ENCODE results near the gene PLA2G2A.
"Not testable (repeated sequence)": the region's sequence is repeated elsewhere in the genome, so short reads cannot be mapped to it uniquely, and the experiment has no call there.

PLA2G2A gene

GRCh38 chr1:19979494-19979977 is at the start of gene PLA2G2A:
Gene PLA2G2A, minus strand, starts transcription at chr1:19979618. Its CDS starts 845 bp downstream, at chr1:19978773.
- no peak for DNase-seq

DNA sequence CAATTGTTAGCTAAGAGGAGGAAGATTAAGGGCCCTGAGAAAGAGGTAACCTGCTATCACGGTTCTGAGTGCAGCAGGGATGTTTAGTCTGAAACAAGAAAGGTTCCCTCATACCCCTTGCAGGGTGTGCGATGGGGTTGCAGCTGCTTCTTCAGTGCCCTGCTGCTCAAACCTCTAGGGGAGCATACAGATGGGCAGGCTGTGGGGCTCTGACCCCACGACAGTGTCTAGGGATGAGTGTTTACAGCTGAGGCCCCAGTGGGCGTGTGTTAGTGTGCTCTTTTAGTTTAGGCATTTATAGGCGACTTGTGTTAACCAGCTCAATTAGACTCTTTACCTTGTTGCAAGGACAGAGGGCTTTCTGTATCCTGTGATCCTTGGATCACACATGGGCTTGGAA is 49.3 kb upstream of the PLA2G2A start:
- DNase-seq, result no peak

GRCh38 chr1:20028125-20028524 is 48.7 kb upstream of the PLA2G2A start:
- DNase-seq, result no peak

DNA sequence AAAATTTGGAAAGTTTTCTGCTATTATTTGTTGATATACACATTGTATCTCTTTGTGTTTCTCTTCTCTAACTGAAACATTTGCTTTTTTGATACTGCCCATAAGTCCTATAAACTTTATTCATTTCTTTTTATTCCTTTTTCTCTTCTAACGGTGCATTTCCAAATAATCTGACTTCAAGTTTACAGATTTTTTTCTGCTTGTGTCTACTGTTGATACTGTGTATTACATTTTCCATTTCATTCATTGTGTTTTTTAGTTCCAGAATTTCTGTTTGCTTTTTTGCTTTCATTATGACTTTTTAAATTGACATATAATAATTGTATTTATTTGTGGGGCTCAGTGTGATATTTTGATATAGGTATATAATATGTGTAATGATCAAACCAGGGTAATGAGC is 38.3 kb upstream of the PLA2G2A start:
- no peak for DNase-seq

GRCh38 chr1:20014153-20014552 is 34.7 kb upstream of the PLA2G2A start:
- DNase-seq, result no peak

- no peak for DNase-seq
Measured at GRCh38 chr1:20010016-20010415, 30.6 kb upstream of the PLA2G2A start.

GRCh38 chr1:20009212-20009611 is 29.8 kb upstream of the PLA2G2A start:
- no peak for DNase-seq

- no peak for DNase-seq
Measured at GRCh38 chr1:20008391-20008841, 29.0 kb upstream of the PLA2G2A start.

- DNase-seq, result not testable (repeated sequence)
Measured at GRCh38 chr1:19998823-19999222, 19.4 kb upstream of the PLA2G2A start.

- no peak for DNase-seq
Measured at GRCh38 chr1:19990689-19991088, 11.3 kb upstream of the PLA2G2A start.

- not testable (repeated sequence) for DNase-seq
Measured at GRCh38 chr1:19990182-19990582, 10.8 kb upstream of the PLA2G2A start.

GRCh38 chr1:19988267-19989006 is 9.0 kb upstream of the PLA2G2A start:
- DNase-seq, result no peak

GRCh38 chr1:19987719-19988118 is 8.3 kb upstream of the PLA2G2A start:
- DNase-seq, result no peak

DNA sequence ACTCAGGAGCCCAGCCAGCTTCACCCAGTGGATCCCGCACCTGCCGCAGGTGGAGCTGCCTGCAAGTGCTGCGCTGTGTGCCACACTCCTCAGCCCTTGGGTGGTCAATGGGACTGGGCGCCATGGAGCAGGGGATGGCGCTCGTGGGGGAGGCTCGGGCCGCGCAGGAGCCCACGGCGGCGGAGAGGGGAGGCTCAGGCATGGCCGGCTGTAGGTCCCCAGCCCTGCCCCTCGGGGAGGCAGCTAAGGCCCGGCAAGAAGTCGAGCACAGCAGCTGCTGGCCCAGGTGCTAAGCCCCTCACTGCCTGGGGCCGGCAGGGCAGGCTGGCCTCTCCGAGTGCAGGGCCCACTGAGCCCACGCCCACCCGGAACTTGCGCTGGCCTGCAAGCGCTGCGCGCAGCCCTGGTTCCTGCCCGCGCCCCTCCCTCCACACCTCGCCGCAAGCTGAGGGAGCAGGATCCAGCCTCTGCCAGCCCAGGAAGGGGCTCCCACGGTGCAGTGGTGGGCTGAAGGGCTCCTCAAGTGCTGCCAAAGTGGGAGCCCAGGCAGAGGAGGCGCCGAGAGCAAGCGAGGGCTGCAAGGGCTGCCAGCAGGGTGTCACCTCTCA is 5.1 kb upstream of the PLA2G2A start:
- not testable (repeated sequence) for DNase-seq

GRCh38 chr1:19981507-19982312 is 2.3 kb upstream of the PLA2G2A start:
- DNase-seq, result no peak

DNA sequence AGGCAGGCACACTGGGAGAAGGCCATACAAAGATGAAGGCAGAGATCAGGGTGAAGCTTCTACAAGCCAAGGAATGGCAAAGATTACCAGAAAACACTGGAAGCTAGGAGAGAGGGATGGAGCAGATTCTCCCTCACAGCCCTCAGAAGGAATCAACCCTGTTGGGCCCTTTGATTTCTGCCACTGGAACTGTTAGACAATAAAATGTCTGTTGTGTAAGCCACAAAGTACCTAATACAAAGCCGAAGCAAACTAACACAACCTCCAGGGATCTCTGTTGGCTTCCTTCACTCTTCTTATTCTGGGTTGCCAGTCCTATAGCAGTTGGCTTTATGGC is 1.7 kb upstream of the PLA2G2A start:
- DNase-seq, result no peak

DNA sequence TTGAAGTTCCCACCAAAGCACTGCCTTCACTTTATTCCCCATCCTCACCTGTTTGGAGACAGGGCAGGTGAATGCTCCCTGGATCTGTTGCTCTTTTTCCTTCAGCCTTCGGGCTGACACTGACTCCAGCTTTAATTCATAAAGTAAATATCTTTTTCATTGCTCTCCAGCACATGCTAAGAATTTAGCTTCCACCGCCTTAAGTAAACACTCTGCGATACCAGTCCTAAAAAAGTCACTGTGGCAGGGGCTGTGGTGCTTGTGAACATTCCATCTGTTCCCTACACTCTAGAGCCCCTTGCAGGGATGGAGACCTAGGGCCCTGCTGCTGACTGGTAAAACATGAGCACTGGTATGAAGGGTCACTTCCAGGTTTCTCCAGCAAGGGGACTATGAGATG is 896 bp upstream of the PLA2G2A start:
- no peak for DNase-seq

- no peak for DNase-seq
Measured at GRCh38 chr1:19978143-19978542, 1.3 kb downstream of the PLA2G2A start.

- no peak for DNase-seq
Measured at GRCh38 chr1:19976317-19977003, 3.0 kb downstream of the PLA2G2A start.

DNA sequence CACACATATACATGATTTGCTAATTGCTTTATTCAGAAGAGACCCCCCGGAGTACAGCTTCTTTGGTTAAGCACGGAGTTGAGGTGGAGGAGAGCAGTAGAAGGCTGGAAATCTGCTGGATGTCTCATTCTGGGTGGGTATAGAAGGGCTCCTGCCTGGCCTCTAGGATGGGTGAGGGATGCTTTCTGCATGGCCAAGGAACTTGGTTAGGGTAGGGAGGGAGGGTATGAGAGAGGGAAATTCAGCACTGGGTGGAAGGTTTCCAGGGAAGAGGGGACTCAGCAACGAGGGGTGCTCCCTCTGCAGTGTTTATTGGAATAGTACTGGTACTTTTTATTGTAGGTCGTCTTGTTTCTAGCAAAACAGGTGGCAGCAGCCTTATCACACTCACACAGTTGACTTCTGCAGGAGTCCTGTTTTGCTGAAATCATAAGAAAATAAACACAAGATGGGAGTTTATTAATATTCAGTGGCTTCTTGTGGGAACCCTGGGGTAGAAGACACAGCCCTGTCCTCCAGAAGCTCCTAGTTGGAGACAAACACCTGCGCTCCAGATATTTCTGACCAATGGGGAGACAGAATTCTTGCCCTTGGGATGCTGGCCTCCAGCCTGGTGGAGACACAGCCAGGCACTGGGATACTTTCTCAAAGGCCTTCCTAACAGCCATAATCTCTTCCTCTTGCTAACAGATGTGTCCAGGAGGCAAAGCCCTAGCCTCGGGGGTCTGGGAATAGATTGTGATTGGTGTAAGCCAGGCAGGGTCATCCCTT is 3.8 kb downstream of the PLA2G2A start:
- DNase-seq, result no peak

DNA sequence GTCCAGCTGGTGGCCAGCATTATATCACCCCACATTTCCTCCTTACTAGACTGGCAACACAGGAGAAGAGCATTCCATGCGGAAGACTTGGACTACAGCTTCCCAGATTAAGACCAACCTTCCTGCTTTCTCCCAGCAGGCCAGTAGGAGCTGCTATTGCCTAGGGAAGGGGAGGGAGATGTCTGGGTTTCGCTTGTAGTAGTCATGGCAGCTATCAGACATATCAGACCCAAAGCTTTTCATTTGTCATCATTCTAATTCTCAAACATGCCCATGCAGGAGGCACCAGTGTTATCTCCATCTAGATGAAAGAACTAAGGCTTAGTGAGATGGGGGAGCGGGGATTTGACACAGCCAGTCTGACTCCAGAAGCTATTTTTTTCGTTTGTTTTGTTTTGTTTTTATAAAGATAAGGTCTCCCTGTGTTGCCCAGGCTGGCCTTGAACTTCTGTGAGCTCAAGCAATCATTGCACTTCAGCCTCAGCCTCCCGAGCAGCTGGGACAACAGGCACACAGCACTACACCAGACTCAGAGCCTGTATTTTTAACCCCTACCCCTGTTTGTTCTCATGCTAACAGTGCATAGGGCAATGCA is 4.5 kb downstream of the PLA2G2A start:
- no peak for DNase-seq

- no peak for DNase-seq
Measured at GRCh38 chr1:19973616-19974015, 5.8 kb downstream of the PLA2G2A start.

Measured in NCI-H187 treated with DMSO at 0.1 percent for 48 hours (cell line).